K562 (cell line): ENCODE results near the gene CLSTN2. TPM values are rescaled to one million over a fixed set of nuclear protein-coding genes. Genes with fewer than 3 reads are reported as not detected.

Source experiments
- ATAC-seq: fragments of 200-7000 bp; cut with Tn5 transposase; 3 replicates; pipeline ENCODE4 v1.9.1; 2020; ENCODE audit warnings: moderate library complexity
- Bru-seq: library from RNA; stranded (reverse); fragments of 400-500 nt; gene quantifications from one replicate; lab custom pipeline; 2021; lab: Mats Ljungman, UMichigan
- BruChase-seq, 2 experiments: library from RNA; stranded (reverse); fragments of 400-500 nt; gene quantifications; one replicate each; lab custom pipeline; 2021; lab: Mats Ljungman, UMichigan
- BruUV-seq: library from RNA; stranded (reverse); fragments of 400-500 nt; replicated peaks from 2 replicates; lab custom pipeline; 2021; lab: Mats Ljungman, UMichigan
- CTCF ChIA-PET: fragments of 300-600 bp; formaldehyde crosslinking; extraction: SDS; loops from one replicate; lab custom pipeline; 2021; ENCODE audit warnings: low intra/inter-chr PET ratio; lab: Yijun Ruan, JAX
- POLR2A ChIA-PET: fragments of 300-600, 350-650 bp; sonication (Branson Sonifier 250); formaldehyde crosslinking; extraction: SDS; loops from one replicate; lab custom pipeline; 2021; ENCODE audit warnings: antibody characterized with exemption, inconsistent platforms; lab: Yijun Ruan, JAX
- DNase-seq, 4 experiments: peaks; one replicate each; pipeline versions ENCODE4 v3.0.0 to v3.0.0-alpha.2; 2011 to 2018; ENCODE audit warnings: low spot score in 3 of 4, mixed read lengths in 3 of 4; ENCODE audit errors: extremely low read depth in 1 of 4
- FAIRE-seq: peaks from 2 replicates; lab custom pipeline; 2011; peaks lifted over from hg19 to GRCh38; lab: Jason Lieb, UNC
- H2AFZ ChIP-seq: 2 replicates; pipeline ENCODE4 v1.6.0; 2011; ENCODE audit warnings: low read depth, low read length, control low read depth, inconsistent platforms
- H3K27ac ChIP-seq: fragments of 200-600 bp; 3 replicates; pipeline ENCODE4 v1.8.0; 2011; ENCODE audit warnings: low read depth, mild to moderate bottlenecking, control low read depth, inconsistent platforms, low read length, moderate library complexity, mixed read lengths; ENCODE audit errors: extremely low read depth
- H3K27me3 ChIP-seq, 2 experiments: fragments of 300-600 bp in 1 of 2; 2 replicates in 1 of 2; 3 replicates in 1 of 2; pipeline versions ENCODE4 v1.6.0 to v1.8.0; 2011; ENCODE audit warnings: inconsistent platforms in 2 of 2, low read length in 2 of 2, mild to moderate bottlenecking in 1 of 2, mixed read lengths in 1 of 2, moderate library complexity in 1 of 2; ENCODE audit not compliant: control insufficient read depth in 2 of 2, insufficient read depth in 2 of 2
- H3K36me3 ChIP-seq: fragments of 300-600 bp; 3 replicates; pipeline ENCODE4 v1.8.0; 2011; ENCODE audit warnings: mild to moderate bottlenecking, low read length, inconsistent platforms; ENCODE audit not compliant: control insufficient read depth, insufficient read depth
- H3K4me1 ChIP-seq, 2 experiments: fragments of 200-600 bp in 1 of 2; replicated peaks in 1 of 2; 2 replicates in 1 of 2; 3 replicates in 1 of 2; pipeline versions ENCODE4 v1.5.1 to v1.8.0; 2011; ENCODE audit warnings: inconsistent platforms in 2 of 2, low read length in 2 of 2, mild to moderate bottlenecking in 1 of 2, mixed read lengths in 1 of 2, moderate library complexity in 1 of 2; ENCODE audit not compliant: control insufficient read depth in 2 of 2, insufficient read depth in 2 of 2
- H3K4me2 ChIP-seq: 2 replicates; pipeline ENCODE4 v1.6.1; 2011; ENCODE audit warnings: low read length, control low read depth, inconsistent platforms, mixed read lengths; ENCODE audit not compliant: insufficient read depth
- H3K4me3 ChIP-seq: fragments of 200-600 bp; sonication (generic), shearing (Covaris generic); 2 replicates; pipeline ENCODE4 v1.5.1; 2016; ENCODE audit warnings: control low read depth, inconsistent platforms
- H3K79me2 ChIP-seq: fragments of 200-600 bp; 3 replicates; pipeline ENCODE4 v1.8.0; 2011; ENCODE audit warnings: low read length, inconsistent platforms; ENCODE audit not compliant: control insufficient read depth, insufficient read depth
- H3K9ac ChIP-seq, 2 experiments: 2 replicates each; pipeline versions ENCODE4 v1.6.0 to v1.6.1; 2011; ENCODE audit warnings: low read depth in 2 of 2, low read length in 2 of 2, control low read depth in 1 of 2, inconsistent platforms in 1 of 2, mild to moderate bottlenecking in 1 of 2, mixed read lengths in 1 of 2; ENCODE audit not compliant: insufficient read depth in 1 of 2
- H3K9me1 ChIP-seq: one replicate; pipeline ENCODE4 v1.6.0; 2011; ENCODE audit warnings: inconsistent platforms, mild to moderate bottlenecking, low read length, moderate library complexity; ENCODE audit not compliant: control insufficient read depth, insufficient read depth
- H3K9me3 ChIP-seq: replicated peaks from 2 replicates; pipeline ENCODE4 v1.5.1; 2011; ENCODE audit warnings: low read depth, low read length, inconsistent platforms; ENCODE audit not compliant: control insufficient read depth, insufficient read depth
- H4K20me1 ChIP-seq: replicated peaks from 2 replicates; pipeline ENCODE4 v1.6.1; 2011; ENCODE audit warnings: low read length, inconsistent platforms, mixed read lengths; ENCODE audit not compliant: control insufficient read depth, insufficient read depth
- CREM ChIP-seq: IDR thresholded peaks from 2 replicates; pipeline ENCODE4 v1.6.1; 2014; ENCODE audit warnings: antibody characterized with exemption, low read depth
- MCM7 ChIP-seq, 2 experiments: fragments of 450-650 bp; IDR thresholded peaks; 2 replicates each; pipeline ENCODE4 v1.6.1; 2016 to 2018
- WGBS: fragments of 100-300 bp; shearing (Covaris generic); methylation state at CpG from one replicate; pipeline ENCODE4 v1.1.6; 2016; ENCODE audit warnings: low coverage, mixed read lengths; ENCODE audit not compliant: insufficient coverage; ENCODE audit errors: missing lambda C conversion rate; 5-methylcytosine and 5-hydroxymethylcytosine counted together
- in situ Hi-C: fragments of 300-500 bp; cut with MboI; formaldehyde crosslinking; loops from 4 replicates; pipeline ENCODE4 v1.15.0; 2018; ENCODE audit warnings: inconsistent platforms, mixed read lengths
- intact Hi-C: fragments of 100-400 bp; cut with micrococcal nuclease; formaldehyde crosslinking; loops from 2 replicates; pipeline ENCODE4 v1.14.2; 2022
- long read RNA-seq, 3 experiments: library from polyadenylated mRNA in 2 of 3; library from RNA in 1 of 3; unstranded in 2 of 3; stranded (forward) in 1 of 3; transcript quantifications; one replicate each; pipeline ENCODE4 v2.0.0, GENCODE V29; 2019 to 2022
- polyA minus RNA-seq, 3 experiments: library from RNA; depleted of rRNA, polyadenylated mRNA; stranded (reverse); fragments of >200 nt; gene quantifications; 2 replicates each; pipeline ENCODE4 v1.2.3, GENCODE V29; 2011
- polyA plus RNA-seq, 8 experiments: library from polyadenylated mRNA; depleted of rRNA in 4 of 8; stranded (reverse) in 5 of 8; unstranded in 3 of 8; fragments of >200 nt; fragmentation: Nextera tagmentation in 2 of 8; fragmentation: Illumina TruSeq in 1 of 8; extraction: Ambion mirVana in 2 of 8; extraction: Trizol in 1 of 8; gene quantifications; 2 replicates each; pipeline versions ENCODE4 v1.2.1 to v1.2.3, GENCODE V29; 2011 to 2014; ENCODE audit warnings: inconsistent platforms in 1 of 8, missing spikeins in 1 of 8
- total RNA-seq, 7 experiments: library from RNA; depleted of rRNA in 6 of 7; stranded (reverse); fragments of >200 nt in 6 of 7; fragmentation: Illumina TruSeq in 2 of 7; extraction: Trizol in 2 of 7; gene quantifications; 2 replicates each; pipeline versions ENCODE4 v1.2.1 to v1.2.3, GENCODE V29; 2011 to 2021; ENCODE audit warnings: low replicate concordance in 1 of 7

Gene CLSTN2
- total RNA-seq (2011; cell fraction: chromatin; rRNA removed; ENCODE audit: low replicate concordance) = not detected in 2 replicates
- total RNA-seq (2011; cell fraction: nucleolus; rRNA removed) = not detected in 2 replicates
- not detected in 2 replicates for total RNA-seq (2011; cell fraction: nucleoplasm; rRNA removed)
- total RNA-seq (2014; rRNA removed) = not detected in 2 replicates
- total RNA-seq (2014; rRNA removed; fragmentation: Illumina TruSeq; extraction: Trizol) = not detected in 2 replicates
- 0.04 TPM in 2 replicates for total RNA-seq (2015; rRNA removed; fragmentation: Illumina TruSeq; extraction: Trizol)
- total RNA-seq (2021) = 0.02 TPM in 2 replicates
- polyA plus RNA-seq (2011; rRNA removed) = 0.01 TPM in 1 of 2 replicates, not detected in the other
- under 0.01 TPM in 1 of 2 replicates, not detected in the other for polyA plus RNA-seq (2011; cell fraction: cytosol; rRNA removed)
- not detected in 2 replicates for polyA plus RNA-seq (2011; cell fraction: nucleus; rRNA removed)
- polyA plus RNA-seq (2012) = 0.01 and 0.26 TPM in 2 replicates
- not detected in 2 replicates for polyA plus RNA-seq (2014; fragmentation: Illumina TruSeq; extraction: Trizol)
- under 1 TPM in 1 of 2 experiments, not detected in 1; 0.04 TPM for polyA plus RNA-seq (2014; fragmentation: Nextera tagmentation; extraction: Ambion mirVana)
- not detected in 2 replicates for polyA plus RNA-seq (2014; rRNA removed)
- polyA minus RNA-seq (2011; rRNA and poly(A)+ RNA removed) = not detected in 2 replicates
- polyA minus RNA-seq (2011; cell fraction: cytosol; rRNA and poly(A)+ RNA removed) = not detected in 2 replicates
- polyA minus RNA-seq (2011; cell fraction: nucleus; rRNA and poly(A)+ RNA removed) = not detected in 2 replicates
- percentile 1 among the genes with signal in this experiment for Bru-seq, nascent RNA
- percentile 1 among the genes with signal in this experiment for BruChase-seq, experiment 1, labeled RNA remaining after a 2-hour chase
- BruChase-seq, experiment 2, labeled RNA remaining after a 6-hour chase = percentile 1 among the genes with signal in this experiment
- long read RNA-seq, experiment 1 = 0 reads
- long read RNA-seq, experiment 2 = 0 reads
- long read RNA-seq, experiment 3 = 0 reads

DNA sequence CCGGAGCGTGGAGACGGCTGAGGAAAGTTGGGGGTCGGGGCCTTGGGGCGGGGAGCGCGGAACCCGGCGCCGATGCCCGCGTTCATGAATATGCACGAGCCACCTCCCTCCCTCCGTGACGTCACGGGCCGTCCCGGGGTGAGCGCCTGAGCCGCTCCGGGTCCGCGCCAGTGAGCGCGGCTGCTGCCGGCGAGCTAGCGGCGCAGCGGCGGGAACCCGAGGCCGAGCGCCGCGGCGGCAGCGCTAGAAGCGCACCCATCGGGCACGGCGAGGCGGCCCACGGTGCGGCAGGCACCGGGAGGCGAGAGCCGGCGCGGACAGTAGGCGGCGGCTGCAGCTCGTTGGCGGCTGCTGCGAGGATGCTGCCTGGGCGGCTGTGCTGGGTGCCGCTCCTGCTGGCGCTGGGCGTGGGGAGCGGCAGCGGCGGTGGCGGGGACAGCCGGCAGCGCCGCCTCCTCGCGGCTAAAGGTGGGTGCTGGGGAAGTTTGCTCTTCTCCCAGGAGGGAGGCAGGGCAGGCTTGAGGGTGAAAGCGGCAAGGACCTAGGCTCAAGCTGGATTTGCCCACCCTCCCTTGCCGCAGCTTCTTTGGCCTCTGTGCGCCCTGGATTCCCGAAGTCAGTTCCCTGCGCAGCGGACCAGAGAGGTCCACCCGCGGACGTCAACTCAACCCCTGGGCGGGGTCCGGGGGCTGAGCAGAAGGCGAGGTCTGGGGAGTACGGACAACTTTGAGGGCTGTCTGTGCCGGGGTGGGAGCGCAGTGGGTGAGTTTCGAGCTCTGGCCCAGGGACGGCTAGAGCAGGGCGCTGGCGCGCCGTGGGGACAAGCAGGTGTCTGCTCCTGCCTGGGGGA is at the start of gene CLSTN2:
CLSTN2 (plus strand) TSS at position 170 of the 850 bp plus-strand sequence.
- TF ChIP-seq MCM7 (IDR thresholded peaks at IDR 0.05) = no peak
- 0 out of 2 replicates have a peak, but pooled peaks have one; percentile 20 for TF ChIP-seq CREM
- WGBS = 28% methylated on average over 43 of the region's 89 CpGs
- no peak for FAIRE-seq
- Histone ChIP-seq H3K79me2 (no peaks in the 10 kb centered on the region), H3K9ac (no peak within 1 kb of the TSS), H3K4me3 (no peak within 1 kb of the TSS), H4K20me1 (no peaks in the 10 kb centered on the region), H3K9me1 (no peaks in the 10 kb centered on the region), H3K9me3 (no peaks in the 10 kb centered on the region), H3K36me3 (no peaks in the 10 kb centered on the region), H3K4me2 (no peak within 1 kb of the TSS), H3K4me1 (peaks cover 0 to 15% of the 10 kb centered on the region in 2 experiments; a peak in 2 of 5 replicates), H3K27ac (no peak within 1 kb of the TSS), H3K27me3 (peaks cover 3 to 24% of the 10 kb centered on the region in 2 experiments; a peak in 2 of 5 replicates), H2AFZ (no peak within 1 kb of the TSS)
- peak in 2 of 4 experiments; percentile 4 to 18 for DNase-seq
- CTCF ChIA-PET = no interaction called here
- peak; percentile 55 for ATAC-seq
- POLR2A ChIA-PET = interaction anchor here (0.6 kb wide), 1 partner anchor 194 kb away, joined by 3 read pairs; no protein-coding TSS in a partner anchor
- intact Hi-C loops (loop anchor here (5.0 kb wide), 2 partner anchors 508 to 927 kb away; no protein-coding TSS in a partner anchor), in situ Hi-C loops (no loop called here)
- no TSS peak for BruUV-seq
